NB4 (cell line): ENCODE measurements around the gene LRBA.

Experiments used
- CTCF ChIP-seq: IDR thresholded peaks from one replicate; pipeline ENCODE4 v1.5.1; 2012; ENCODE audit warnings: low read depth, low read length
- POLR2A ChIP-seq: IDR thresholded peaks from 2 replicates; pipeline ENCODE4 v1.6.1; 2011; ENCODE audit warnings: mild to moderate bottlenecking; ENCODE audit not compliant: insufficient read length; ENCODE audit errors: extremely low read depth

GRCh38 chr4:150593996-150594395, 421.1 kb downstream of the LRBA start:
- no peak for TF ChIP-seq POLR2A
- no peak for TF ChIP-seq CTCF
